Fibroblast of skin of scalp (primary cell): ENCODE results near the gene RGS1.

Experiments used
- DNase-seq: peaks from one replicate; pipeline ENCODE4 v3.0.0-alpha.2; 2013

The RGS1 gene

DNA sequence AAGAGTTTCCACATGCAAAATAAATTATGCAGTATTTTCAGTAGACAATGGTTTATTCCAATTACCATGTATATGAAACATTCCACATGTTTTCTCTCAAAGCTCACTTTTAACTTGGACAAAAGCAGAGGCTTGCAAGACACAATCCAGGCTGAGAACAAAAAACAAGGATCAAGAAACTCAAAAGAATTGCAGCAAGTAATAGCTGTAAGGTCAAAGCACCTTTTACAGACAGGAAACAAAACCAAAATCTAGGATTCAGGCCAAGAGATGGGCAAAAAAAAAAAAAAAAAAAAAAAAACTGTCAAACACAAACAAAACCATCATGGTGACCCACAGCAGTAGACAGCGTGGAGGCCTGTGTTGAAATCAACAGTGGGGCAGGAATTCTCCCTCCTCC lies 9.3 kb downstream of the RGS1 start:
- no peak for DNase-seq

DNA sequence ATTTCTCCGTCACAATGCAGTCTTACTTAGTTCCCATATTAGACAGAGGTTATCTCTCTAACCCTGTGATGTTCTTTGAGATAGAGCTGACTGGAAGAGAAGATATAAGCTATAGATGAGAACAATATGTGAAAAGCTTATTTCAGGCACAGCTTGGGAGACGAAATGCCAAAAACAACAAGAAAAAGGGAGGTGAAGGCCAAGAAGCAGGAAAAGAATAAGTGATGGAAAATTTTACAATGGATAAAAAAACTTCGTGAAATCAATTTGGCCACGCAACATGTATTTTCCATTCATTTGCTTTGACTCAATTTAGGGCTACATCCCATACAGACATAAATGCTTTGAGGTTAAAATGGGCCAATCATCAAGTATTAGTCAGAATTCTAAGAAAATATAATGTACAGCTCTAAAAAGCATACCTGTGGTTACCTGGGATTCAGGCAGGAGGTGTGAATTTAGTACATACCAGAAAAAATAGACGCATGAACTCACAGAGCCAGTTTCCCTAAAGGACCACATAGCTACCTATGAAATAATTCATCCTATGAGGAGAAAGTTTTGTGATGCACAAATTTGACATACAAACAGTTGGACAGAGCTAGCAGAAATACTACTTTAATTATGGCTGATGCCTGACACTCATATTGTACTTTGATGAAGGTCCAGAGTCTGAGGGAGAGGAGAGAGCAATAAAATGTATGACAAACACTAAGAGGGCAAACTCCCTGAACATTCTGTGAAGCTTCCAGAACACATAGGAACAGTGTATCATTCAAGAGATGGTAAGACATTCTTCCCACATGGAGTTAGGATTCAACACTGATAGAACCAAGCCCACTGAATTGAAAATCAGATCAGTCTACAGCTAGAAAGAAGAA lies 12.1 kb downstream of the RGS1 start:
- no peak for DNase-seq

DNA sequence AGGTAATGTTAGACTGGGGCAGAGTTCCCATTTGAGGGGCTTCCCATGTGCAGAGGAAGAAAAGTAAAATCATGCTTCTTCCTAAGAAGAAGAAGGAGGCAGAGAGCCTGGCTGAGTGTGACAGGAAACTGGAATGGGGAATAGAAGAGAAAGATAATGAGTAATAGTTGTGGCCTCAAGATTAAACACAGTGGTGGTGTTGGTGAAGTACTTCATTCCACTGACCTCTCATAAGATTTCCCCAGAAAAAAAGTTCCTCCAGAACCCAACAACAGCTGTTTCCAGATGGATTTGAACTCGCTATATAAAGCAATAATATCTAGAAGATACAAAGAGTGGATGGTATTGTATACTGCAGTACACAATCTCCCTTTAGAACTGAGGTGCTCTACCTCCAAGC lies 13.0 kb downstream of the RGS1 start:
- peak; percentile 8 for DNase-seq

DNA sequence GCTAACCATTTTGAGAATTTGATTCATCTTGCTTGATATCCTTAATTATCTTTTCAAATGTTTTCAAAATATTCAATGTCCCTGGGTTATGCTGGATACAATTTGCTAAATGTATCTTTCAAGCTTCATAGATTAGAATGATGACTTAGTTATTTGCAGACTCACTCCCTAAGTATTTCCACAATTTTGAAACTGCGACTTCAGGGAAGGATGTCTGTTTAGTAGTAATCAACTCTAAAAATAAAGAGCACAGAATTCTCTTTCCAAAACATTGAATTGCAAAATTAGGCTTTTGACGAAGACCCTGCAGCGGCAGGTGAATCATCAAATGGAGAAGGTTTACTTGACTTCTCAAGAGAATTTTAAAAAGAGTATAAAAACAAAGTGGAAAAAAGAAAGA lies 14.2 kb downstream of the RGS1 start:
- DNase-seq = no peak

DNA sequence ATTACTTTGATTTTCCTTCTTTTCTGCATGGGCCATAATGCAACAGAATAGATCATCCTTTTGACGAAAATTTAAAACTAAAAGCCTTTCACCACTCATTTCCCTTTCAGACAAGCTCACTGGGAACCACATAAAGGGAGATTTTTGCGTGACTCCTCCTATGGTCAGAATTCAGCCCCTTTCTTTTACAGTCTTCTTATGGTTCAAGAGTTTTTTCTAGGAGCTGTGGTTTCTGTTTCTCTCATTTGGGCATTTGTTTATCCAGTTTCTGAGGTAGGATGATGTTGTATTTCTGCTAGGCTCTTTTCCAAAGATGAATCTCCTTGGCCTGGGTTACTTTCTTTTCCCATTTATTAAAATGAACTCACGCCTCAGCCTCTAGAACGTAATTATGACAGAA lies 16.9 kb downstream of the RGS1 start:
- no peak for DNase-seq

DNA sequence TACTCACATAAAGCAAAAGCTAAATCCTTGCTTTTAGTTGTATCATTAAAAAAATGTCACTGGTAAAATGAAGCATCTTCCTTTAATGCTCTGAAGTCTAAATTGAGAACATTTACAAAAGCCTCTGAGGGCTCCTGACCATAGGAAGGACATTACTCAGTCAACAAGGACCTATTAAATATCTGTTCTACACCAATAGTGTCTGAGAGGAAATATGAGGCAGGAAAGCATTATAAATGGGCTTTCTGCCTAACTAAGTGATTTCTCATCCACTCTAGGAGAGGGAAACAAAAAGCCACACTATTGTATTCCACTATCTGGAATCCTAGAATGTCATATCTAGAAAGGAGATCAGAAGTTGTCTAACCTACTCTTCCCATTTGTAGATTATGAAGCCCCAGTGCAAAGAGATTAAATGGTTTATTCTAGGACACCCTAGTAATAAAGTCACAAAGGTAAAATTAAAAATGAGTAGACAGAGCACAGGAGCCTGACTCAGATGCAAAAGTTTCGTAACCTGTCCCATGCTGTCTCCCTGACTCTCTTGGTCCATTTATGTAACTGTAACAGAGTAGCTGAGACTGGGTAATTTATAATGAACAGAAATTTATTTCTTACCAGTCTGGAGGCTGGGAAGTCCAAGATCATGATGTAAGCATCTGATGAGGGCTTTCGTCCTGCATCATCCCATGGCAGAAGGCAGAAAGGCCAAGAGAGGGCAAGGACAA lies 17.6 kb downstream of the RGS1 start:
- no peak for DNase-seq

DNA sequence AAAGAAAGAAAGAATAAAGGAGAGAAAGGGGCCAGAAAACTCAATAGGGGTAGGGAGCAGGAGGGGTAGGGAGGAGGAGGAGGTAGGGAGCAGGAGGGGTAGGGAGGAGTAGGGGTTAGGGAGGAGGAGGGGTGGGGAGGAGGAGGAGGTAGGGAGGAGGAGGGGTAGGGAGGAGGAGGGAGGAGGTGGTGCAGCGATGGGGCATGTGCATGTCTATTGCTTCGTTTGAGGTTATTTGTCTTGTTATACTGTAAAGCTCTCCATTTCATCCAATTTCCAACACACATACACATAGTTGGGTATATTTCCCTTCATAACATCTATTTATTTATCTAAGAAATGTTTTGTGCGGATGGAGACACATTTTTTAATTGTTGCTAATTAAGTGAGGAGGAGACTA lies 19.7 kb downstream of the RGS1 start:
- no peak for DNase-seq

DNA sequence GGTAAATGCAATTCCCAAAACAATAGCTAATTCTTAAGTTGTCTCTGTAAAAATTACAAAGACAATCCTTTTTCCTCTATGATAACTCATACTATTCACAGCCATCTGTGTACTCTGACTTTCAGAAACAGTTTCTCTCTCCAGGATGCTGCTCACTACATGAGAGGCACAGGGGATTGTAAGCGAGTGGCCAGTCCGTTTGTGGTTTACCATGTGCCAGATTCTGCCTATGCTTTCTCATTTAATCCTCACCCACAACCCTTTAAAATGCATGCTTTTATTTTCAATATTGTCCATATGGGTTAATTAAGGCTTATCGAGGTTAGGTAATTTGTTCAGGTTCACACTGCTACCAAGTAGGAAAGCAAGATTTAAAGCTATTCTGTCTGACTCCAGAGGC lies 23.0 kb downstream of the RGS1 start:
- DNase-seq = no peak

DNA sequence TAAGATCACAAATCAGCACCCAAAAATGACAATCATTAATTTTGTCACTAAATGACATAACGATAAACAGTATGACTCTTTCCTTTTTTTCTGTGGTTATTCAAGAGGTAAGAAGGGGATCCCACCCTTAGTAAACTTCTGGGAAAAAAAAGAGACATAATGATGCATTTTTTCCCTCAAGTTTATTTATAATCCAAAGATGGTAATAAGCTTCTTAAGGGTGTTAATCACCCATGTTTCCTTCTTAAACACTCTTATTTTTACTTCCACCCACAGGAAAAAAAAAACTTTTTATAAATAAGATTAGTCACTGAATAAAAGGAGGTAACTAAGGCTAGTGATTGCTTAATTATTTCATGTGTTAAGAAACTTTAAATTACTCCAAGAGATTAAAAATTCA lies 24.7 kb downstream of the RGS1 start:
- no peak for DNase-seq

DNA sequence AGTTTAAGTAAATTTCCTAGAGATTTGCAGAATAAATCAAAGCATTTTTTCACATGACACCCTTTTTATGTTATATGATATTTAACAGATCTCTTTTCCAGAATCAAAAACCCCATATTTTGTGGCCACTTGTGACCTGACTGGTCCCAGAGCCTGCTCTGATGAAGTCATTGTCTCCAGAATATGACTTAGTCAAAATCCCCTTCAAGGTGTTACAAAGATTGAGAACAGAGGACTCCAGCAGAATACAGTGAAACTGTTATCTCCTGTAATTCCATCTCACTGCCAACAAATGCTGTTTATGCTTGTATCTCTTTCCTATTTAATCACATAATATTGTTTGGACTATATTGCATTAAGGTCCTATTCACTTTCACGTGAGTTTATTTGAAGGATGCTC lies 25.6 kb downstream of the RGS1 start:
- no peak for DNase-seq

DNA sequence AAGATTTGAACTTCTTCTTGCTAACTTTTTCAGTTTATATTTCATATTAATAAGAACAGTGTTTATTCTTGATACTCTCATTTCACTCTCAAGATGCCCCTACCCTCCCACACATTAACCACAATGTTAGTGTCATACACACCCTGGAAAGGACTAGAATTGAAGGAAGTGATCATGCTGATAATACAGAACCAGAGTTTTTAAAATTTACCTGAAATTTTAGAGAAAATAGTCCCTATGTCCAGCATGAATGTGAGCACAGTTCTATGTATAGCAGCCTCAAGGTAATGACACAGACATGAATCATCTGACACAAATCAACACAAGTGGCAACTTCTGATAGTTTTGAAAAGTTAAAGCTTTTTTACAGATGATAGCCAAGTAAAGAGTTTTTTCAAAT lies 26.0 kb downstream of the RGS1 start:
- no peak for DNase-seq

DNA sequence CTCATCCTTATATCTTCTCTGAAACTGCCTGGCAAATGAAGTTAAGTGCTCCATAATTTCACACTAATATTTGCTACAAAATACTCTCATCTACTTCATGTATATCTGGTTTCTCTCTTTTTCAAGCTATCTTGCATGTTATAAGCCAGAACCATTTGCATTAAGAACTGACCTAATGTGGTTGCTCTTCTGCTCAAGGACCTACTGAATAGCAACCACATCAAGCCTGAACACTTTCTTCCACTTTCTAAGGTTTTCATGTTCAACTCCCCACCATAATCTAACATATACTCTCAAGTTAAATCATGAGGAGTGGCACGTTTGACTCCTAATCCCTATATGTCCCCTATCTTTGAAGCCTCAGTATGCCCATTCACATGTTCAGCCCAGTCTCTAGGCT lies 27.2 kb downstream of the RGS1 start:
- DNase-seq = no peak

DNA sequence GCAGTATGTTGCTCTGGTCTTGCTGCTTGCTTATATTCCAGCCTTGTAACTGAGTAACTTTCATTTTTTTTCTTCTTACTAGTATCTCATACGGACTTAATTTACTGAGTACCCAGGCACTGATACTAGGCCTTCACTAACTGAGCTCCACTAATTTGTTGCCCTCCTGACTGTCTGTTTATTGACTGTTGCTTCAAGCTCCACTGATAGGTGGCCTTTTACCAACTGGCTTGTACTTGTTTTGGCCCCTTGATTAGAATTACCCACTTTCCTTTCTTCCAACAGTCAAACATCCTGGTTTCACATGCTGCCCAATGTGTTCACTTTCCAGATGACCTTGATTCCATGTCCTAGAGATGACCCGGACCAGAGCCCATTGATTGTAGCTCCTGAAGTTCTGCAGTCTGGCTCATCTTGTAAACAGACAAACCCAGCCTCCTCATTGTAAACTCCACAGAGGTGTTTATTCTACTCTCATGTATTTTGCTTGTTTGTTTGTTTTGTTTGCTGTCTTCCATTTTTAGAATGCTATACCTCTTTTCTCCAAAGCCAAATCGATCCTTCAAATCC lies 27.7 kb downstream of the RGS1 start:
- DNase-seq = no peak

DNA sequence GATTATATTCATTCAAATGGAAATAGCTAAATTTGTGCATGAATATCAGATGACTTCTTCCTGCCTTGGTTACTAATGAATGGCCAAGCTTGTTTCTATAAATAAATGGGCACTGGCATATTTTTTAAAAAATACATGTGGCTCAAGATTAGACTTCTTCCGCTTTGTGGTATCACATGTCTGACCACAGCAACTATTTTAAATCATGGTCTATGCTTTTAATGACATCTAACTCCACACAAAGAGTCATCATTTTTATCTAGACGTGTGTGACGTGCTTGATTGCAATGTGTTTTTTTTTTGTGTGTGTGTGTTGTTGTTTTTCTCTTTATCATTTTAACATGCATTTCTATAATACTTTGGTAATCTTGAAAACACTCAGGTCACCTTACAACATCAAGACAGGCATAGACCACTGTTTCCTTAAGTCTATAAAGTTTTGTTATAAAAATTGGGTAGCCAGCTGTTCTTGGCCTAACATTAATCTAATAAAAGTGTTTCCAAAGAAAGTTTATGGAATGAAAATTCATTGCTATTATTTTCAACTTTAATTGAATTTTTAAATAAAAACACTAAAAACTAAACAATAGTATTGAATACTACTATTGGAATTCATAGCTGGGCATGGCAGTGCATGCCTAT lies 29.5 kb downstream of the RGS1 start:
- no peak for DNase-seq

DNA sequence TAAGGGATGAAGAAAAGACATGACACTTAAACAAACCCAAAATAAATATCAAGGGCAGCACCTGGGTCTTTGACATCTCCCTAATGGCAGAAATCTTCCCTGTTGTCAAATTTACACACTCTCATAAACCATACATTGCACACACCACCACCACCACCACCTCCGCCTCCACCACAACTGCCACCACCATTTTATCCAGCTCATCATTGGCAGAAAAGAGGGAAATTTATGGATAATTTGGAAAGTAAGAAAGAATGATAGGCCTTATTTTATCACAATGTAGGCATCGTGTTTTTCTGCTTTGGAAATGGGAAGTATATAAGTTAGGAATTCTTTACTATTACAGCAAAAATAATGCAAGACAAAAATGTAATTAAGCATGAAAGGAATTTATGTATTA lies 33.1 kb downstream of the RGS1 start:
- no peak for DNase-seq

DNA sequence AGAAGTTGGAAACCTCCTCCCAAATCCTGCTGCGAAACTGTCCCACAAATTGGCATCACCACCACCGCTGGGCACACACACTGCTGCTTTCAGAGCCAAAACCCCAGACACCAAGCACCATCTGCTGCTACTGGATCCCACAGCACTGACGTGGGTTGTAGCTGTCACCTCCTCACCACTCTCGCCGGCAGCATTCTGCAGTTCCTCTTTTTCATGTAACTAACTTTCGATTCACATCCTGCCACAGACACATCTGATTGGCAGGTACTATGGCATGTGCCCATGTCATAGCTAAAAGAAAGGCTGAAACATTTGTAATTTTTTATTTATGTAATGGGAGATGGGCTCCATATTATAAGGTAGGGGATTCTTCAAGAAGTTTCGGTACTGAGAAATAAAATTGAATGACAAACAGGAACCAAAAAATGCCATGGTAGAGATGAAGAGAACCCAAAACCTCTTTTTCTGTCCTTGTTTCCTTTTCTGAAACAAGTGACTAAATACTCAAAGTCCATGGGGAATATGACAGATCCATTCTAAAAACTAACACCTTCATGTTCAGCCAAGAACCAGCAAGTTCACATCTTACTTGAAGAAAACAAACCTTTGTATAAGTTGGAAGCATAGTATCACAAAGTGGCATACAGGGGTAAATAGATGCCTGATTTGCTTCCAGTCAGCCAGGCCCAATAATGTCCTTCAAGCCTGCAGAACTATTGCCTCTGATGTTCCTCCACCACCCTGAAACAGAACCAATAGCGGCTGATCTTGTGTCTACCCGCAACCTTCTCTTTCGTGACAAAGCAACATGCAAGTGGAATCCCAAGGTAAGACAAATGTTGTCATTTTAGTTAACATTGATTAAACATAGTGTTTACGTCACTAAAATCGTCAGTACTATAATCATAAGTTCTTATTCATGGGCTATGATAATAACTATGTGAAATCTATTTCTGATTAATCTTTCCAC lies 33.8 kb downstream of the RGS1 start:
- DNase-seq = no peak

DNA sequence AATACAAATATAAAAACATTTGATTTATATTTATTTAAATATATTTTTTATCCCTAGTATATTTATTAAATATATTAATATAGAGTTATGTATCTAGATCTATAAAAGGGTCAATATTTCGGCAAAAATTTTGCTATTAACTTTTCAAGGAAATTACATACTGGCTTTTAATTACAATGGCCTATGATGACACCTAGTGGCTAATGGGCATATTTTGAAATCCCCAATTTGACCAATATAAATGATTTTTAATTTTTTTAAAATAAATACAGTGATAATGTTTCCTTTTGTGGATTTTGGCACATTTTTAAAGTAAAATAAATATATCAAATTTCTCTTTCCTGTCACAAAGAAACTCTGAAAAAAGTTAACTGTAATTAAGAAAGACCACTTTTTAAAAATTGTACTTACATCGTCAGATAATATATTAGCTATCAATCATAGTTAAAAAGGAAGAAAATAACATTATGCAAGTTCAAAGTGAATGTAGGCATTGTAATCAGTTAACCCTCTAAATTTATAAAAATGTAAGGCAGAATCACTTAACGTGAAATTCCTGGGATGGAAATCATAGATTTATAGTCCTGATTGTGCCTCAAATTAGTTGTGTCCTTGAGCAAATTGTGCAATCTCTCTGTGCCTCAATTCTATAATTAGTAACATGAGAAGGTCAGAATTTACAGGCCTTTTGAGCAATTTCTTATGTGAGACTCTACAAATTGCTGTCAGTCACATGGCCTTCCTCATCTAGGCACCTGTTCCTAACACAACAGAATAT lies 34.7 kb downstream of the RGS1 start:
- DNase-seq = peak; percentile 34

DNA sequence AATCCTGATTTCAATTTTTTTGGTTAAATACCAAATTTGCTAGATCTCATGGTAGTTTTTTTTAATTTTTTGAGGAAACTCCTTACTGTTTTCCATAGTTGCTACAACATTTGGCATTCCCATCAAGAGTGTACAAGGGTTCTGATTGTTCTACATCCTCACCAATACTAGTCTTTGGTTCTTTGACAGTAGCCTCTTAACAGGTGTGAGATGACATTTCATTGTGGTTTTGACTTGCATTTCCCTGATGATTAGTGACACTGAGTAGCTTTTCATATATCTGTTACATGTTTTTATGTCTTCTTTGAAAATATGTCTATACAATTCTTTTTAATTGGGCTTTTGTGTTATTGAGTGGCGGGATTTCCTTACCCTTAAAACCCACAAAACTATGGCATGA lies 39.5 kb downstream of the RGS1 start:
- DNase-seq = no peak

DNA sequence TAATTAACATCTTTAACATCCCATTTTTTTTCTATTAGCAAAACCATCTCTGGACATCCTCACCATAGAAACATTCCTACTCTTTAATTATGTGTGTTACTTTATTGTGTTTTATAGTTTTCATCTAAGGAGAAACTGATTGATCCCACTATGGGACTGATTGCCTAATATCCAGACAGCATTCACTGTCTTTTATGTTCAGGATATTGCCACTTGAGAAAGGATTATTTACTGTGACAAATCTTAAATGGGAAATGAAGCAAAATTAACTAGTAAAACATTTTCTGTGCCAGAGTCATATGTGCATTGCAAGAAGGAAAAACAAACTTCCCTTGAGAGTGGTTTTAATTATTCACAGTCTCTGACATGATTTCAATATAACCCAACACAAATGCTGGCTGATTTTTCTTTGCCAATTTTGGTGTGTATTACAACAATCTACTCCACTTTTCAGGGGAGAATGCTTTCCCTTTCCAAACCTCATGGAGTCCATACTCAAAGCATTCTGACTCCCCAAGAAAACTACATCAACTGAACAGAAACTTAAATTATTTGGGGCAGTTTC lies 44.6 kb downstream of the RGS1 start:
- no peak for DNase-seq

DNA sequence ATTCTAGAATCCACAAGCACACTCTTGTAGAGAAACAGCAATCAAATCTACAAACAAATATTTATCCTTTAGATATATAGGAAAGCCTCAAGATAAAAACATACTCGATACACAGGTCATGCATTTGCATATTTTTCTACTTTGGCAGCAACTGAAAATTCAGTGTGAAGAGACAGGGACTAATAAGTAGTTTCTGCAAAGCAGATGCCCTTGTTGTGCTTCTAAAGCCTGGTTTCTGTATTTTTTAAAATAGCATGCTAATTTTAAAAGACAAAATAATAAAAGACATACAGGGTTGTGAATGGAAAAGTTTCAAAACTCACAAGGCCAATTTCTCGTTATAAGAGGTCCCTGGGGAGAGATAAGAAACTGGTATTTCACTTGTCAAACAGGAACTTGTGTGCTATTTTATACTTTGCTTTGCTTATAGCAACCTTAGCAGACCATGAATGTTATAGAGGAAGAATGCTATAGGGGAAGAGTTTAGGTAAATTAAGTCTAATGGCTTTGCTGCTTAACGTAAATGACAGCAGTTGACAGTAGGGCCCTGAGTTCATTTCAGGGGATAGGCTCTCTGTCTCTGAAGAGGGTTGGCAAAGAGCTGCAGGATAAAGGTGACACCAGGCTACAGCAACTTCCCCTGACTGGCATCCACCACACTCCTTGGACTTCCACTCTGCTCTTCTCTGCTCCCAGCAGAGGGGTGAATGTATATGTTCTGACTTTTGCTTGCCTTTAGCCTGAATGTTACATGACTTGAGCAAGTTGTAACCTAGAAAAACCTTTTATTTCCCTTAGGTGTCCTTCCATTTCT lies 51.0 kb downstream of the RGS1 start:
- DNase-seq = no peak
